ENCODE measurements around the gene KCTD16.

DNA sequence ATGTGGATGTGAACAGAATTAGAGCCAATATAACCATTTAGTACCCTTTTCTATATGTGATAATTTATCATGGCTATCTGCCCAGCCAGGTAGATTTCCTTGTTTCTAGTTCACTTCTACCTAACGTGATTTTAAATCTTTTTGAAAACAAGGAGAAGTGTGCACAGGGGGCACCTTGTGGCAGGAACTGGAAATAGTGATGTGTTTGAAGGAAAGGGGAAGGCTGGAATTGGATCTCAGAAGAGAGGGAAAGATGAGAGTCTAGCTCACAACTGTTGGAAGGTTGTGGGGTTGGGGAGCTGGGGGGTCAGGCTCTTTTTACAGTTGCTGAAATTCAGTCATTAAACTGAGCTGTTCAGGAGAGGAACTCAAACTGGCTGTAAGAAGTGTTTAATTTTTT is 219.5 kb downstream of the KCTD16 start:
- no peak for TF ChIP-seq CTCF (IDR thresholded peaks at IDR 0.05)
- no peak for TF ChIP-seq POLR2A (IDR thresholded peaks at IDR 0.05; ENCODE audit: low read length)
- no peak for TF ChIP-seq CEBPB (IDR thresholded peaks at IDR 0.05)
- TF ChIP-seq PHF8 (IDR thresholded peaks at IDR 0.05; ENCODE audit: borderline replicate concordance, low read depth) = no peak
- TF ChIP-seq EP300 (IDR thresholded peaks at IDR 0.05) = no peak
- TF ChIP-seq JUNB (IDR thresholded peaks at IDR 0.05) = no peak
- no peak for TF ChIP-seq HOXA7 (CRISPR knock-in tag; IDR thresholded peaks at IDR 0.05)
- TF ChIP-seq, protein P1, sequence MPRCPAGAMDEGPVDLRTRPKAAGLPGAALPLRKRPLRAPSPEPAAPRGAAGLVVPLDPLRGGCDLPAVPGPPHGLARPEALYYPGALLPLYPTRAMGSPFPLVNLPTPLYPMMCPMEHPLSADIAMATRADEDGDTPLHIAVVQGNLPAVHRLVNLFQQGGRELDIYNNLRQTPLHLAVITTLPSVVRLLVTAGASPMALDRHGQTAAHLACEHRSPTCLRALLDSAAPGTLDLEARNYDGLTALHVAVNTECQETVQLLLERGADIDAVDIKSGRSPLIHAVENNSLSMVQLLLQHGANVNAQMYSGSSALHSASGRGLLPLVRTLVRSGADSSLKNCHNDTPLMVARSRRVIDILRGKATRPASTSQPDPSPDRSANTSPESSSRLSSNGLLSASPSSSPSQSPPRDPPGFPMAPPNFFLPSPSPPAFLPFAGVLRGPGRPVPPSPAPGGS (IDR thresholded peaks at IDR 0.05) = no peak
- TF ChIP-seq, protein P2, sequence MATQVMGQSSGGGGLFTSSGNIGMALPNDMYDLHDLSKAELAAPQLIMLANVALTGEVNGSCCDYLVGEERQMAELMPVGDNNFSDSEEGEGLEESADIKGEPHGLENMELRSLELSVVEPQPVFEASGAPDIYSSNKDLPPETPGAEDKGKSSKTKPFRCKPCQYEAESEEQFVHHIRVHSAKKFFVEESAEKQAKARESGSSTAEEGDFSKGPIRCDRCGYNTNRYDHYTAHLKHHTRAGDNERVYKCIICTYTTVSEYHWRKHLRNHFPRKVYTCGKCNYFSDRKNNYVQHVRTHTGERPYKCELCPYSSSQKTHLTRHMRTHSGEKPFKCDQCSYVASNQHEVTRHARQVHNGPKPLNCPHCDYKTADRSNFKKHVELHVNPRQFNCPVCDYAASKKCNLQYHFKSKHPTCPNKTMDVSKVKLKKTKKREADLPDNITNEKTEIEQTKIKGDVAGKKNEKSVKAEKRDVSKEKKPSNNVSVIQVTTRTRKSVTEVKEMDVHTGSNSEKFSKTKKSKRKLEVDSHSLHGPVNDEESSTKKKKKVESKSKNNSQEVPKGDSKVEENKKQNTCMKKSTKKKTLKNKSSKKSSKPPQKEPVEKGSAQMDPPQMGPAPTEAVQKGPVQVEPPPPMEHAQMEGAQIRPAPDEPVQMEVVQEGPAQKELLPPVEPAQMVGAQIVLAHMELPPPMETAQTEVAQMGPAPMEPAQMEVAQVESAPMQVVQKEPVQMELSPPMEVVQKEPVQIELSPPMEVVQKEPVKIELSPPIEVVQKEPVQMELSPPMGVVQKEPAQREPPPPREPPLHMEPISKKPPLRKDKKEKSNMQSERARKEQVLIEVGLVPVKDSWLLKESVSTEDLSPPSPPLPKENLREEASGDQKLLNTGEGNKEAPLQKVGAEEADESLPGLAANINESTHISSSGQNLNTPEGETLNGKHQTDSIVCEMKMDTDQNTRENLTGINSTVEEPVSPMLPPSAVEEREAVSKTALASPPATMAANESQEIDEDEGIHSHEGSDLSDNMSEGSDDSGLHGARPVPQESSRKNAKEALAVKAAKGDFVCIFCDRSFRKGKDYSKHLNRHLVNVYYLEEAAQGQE (IDR thresholded peaks at IDR 0.05) = no peak
- TF ChIP-seq CBX2 (IDR thresholded peaks at IDR 0.05; ENCODE audit: borderline replicate concordance, low read depth) = no peak
- TF ChIP-seq ZFP36 (IDR thresholded peaks at IDR 0.05; ENCODE audit: borderline replicate concordance, partially characterized antibody) = no peak
- no peak for TF ChIP-seq MAX (IDR thresholded peaks at IDR 0.05)
- TF ChIP-seq HDAC2 (IDR thresholded peaks at IDR 0.05) = no peak
